Kidney (tissue), 14 donors: ENCODE measurements around the gene STX10. TPM values are rescaled to one million over a fixed set of nuclear protein-coding genes. Genes with fewer than 3 reads are reported as not detected.

Experiments used
- DNase-seq, 5 donors: peaks; one replicate each; pipeline ENCODE4 v3.0.0-alpha.2; 2013 to 2020
- FAIRE-seq: peaks from 2 replicates; lab custom pipeline; 2012; peaks lifted over from hg19 to GRCh38; lab: Jason Lieb, UNC
- H3K27ac ChIP-seq, 2 donors: one replicate each; pipeline ENCODE4 v1.7.0; 2013; ENCODE audit warnings: low read depth in 2 of 2, low read length in 2 of 2, inconsistent platforms in 1 of 2
- H3K27me3 ChIP-seq: one replicate; pipeline ENCODE4 v1.7.1; 2013; ENCODE audit warnings: low read length, inconsistent platforms; ENCODE audit not compliant: control insufficient read depth, insufficient read depth
- H3K36me3 ChIP-seq, 3 donors: one replicate each; pipeline versions ENCODE4 v1.7.0 to v1.7.1; 2013; ENCODE audit warnings: low read length in 3 of 3, control low read depth in 1 of 3, inconsistent platforms in 1 of 3; ENCODE audit not compliant: insufficient read depth in 3 of 3, control insufficient read depth in 2 of 3
- H3K4me1 ChIP-seq, 3 donors: one replicate each; pipeline versions ENCODE4 v1.7.0 to v1.7.1; 2013; ENCODE audit warnings: low read length in 3 of 3, inconsistent platforms in 1 of 3, low read depth in 1 of 3; ENCODE audit not compliant: control insufficient read depth in 2 of 3, insufficient read depth in 2 of 3
- H3K4me3 ChIP-seq, 3 donors: one replicate each; pipeline versions ENCODE4 v1.7.0 to v1.8.1; 2013; ENCODE audit warnings: low read length in 3 of 3, control low read depth in 1 of 3, inconsistent platforms in 1 of 3
- H3K9ac ChIP-seq, 3 donors: one replicate each; pipeline versions ENCODE4 v1.7.0 to v1.7.1; 2013; ENCODE audit warnings: low read length in 3 of 3, control low read depth in 1 of 3, inconsistent platforms in 1 of 3
- H3K9me3 ChIP-seq, 3 donors: one replicate each; pipeline versions ENCODE4 v1.7.0 to v1.7.1; 2013; ENCODE audit warnings: low read length in 3 of 3, control low read depth in 1 of 3, inconsistent platforms in 1 of 3; ENCODE audit not compliant: control insufficient read depth in 2 of 3, insufficient read depth in 1 of 3
- intact Hi-C: fragments of 100-400 bp; cut with DNase I; formaldehyde crosslinking; loops from one replicate; pipeline ENCODE4 v1.11.1; 2022
- polyA plus RNA-seq: library from polyadenylated mRNA; stranded (reverse); fragments of 350-450 nt; fragmentation: Illumina TruSeq; extraction: RNeasy Lipid Tissue Mini Kit (QIAGEN cat#74804); gene quantifications from one replicate; pipeline ENCODE4 v1.2.3, GENCODE V29; 2014; ENCODE audit warnings: low read depth, low replicate concordance; ENCODE audit not compliant: insufficient read depth
- total RNA-seq: library from RNA; stranded (reverse); fragmentation: NEBNext Ultra II Directional; extraction: Animal tissue kit (Norgen Biotek cat#: 25700); gene quantifications from one replicate; pipeline ENCODE4 v1.2.1, GENCODE V29; 2021
- TF ChIP-seq, protein P1 (sequence below): IDR thresholded peaks from 3 replicates; pipeline ENCODE4 v1.5.1; 2012; ENCODE audit warnings: mild to moderate bottlenecking, moderate library complexity, borderline replicate concordance; ENCODE audit not compliant: insufficient read depth; ENCODE audit errors: extremely low read depth
- donor health status: control.
- donor health status: control.
- donor health status: control.
- donor health status: control.
- donor health status: control.
- donor health status: DM: yes; HTN: yes; CAD: no.
- donor health status: Normal renal cell carcinoma (clear cell type).

The STX10 gene
- total and polyA plus RNA-seq, 2 donors from 2014 or later, result 39.5 to 52.9 TPM

DNA sequence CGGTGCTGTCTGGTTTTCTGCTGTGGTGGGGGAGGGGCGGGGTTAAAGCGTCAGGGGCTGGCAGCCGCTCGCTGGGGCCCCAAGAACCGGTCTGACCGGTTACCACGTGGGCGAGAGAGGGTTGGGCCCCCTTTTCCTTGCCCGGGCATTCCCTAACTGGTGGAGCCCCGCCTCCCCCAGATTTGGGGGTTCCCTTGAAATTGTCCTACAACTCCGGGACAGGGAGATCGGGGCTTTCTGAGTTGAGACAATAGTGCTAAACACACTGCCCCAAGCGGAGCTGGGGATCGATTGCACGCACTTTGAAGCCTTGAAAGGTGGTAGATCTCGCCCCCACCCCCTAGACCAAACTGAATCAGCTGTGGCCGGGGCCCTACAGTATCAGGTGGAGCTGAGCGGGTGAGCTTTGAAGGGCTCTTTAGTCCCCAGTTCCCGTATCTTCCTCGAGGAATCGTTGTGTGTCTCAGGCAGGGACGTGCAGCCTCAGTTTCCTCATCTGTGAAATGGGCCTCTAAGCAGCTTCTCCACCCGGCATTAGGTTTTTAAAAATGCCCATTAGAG lies 4.8 kb upstream of the STX10 start:
- intact Hi-C loops, result no loop called here
- H3K9ac ChIP-seq, result peak overlapping the region; percentile 83 to 99 (median 93)

DNA sequence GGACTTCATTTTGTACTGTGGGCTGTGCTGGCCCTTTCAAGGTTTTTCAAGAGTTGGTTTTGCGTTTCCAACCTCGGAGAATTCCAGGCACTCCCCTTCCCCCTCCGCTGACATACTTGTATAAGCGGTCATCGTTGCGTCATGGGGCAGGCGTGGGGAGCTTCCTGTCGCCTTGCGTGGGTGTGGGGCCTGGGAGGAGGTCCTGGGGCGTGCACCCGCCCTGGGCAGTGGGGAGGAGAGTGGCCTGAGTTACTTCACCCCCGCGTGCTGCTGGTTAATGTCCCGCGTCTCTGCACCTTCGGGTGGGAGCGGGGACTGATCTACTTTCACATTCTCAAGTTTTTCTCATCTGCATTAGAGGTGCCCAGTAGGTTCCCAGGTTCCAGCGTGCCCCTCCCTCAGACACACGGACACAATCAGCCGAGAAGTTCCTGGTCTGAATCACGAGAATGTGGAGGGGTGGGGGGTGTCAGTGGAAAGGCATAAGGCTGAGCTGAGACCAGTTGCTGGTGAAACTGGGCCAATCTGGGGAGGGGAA lies 4.1 kb upstream of the STX10 start:
- FAIRE-seq (no peak), DNase-seq (peak; percentile 89 to 99 (median 93))
- intact Hi-C loops, result no loop called here
- Histone ChIP-seq H3K27me3 (no peaks in the 10 kb centered on the region), H3K27ac (peak overlapping the region; percentile 98), H3K4me1 (peaks cover 0 to 10% (median 0%) of the 10 kb centered on the region in 3 donors), H3K9ac (peak overlapping the region; percentile 83 to 99 (median 93)), H3K4me3 (peak overlapping the region; percentile 89 to 99 (median 95)), H3K9me3 (no peaks in the 10 kb centered on the region), H3K36me3 (no peaks in the 10 kb centered on the region)
- TF ChIP-seq, protein P1, sequence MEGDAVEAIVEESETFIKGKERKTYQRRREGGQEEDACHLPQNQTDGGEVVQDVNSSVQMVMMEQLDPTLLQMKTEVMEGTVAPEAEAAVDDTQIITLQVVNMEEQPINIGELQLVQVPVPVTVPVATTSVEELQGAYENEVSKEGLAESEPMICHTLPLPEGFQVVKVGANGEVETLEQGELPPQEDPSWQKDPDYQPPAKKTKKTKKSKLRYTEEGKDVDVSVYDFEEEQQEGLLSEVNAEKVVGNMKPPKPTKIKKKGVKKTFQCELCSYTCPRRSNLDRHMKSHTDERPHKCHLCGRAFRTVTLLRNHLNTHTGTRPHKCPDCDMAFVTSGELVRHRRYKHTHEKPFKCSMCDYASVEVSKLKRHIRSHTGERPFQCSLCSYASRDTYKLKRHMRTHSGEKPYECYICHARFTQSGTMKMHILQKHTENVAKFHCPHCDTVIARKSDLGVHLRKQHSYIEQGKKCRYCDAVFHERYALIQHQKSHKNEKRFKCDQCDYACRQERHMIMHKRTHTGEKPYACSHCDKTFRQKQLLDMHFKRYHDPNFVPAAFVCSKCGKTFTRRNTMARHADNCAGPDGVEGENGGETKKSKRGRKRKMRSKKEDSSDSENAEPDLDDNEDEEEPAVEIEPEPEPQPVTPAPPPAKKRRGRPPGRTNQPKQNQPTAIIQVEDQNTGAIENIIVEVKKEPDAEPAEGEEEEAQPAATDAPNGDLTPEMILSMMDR, result no peak

More for the DNA sequence above, 4.8 kb upstream of the STX10 start:
- no peaks in the 10 kb centered on the region for H3K27me3 ChIP-seq
- H3K27ac ChIP-seq, result peak overlapping the region; percentile 98
- H3K4me1 ChIP-seq, result peaks cover 0 to 7% (median 0%) of the 10 kb centered on the region in 3 donors
- no peaks in the 10 kb centered on the region for H3K36me3 ChIP-seq
- FAIRE-seq (no peak), DNase-seq (peak; percentile 92 to 96 (median 95))
- peak overlapping the region; percentile 89 to 99 (median 95) for H3K4me3 ChIP-seq
- TF ChIP-seq, protein P1, result peak; percentile 3
- no peaks in the 10 kb centered on the region for H3K9me3 ChIP-seq

DNA sequence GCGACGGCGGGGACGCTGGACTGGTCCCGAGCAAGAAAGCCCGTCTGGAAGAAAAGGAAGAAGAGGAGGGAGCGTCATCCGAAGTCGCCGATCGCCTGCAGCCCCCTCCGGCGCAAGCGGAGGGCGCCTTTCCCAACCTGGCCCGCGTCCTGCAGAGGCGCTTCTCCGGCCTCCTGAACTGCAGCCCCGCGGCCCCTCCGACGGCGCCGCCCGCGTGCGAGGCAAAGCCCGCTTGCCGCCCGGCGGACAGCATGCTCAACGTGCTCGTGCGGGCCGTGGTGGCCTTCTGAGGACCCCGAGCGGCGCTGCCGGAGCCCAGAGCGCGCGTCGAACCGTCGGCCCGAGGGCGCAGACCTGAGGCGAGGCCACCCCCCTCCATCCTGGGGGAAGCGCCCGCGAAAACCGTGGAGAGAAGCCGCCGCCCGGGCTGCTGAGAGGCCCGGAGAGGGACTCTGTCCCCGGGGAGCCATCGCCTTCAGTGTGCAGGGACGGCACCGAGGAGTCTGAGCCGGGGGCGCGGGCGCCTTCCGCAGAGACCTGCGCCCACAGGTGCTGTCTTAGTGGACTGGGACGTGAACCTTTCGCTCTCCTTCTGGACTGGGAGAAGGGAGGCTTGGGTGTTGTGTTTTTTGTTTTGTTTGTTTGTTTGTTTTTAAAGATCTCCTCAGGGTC lies 3.5 kb upstream of the STX10 start:
- Histone ChIP-seq H3K27me3 (no peaks in the 10 kb centered on the region), H3K9me3 (no peaks in the 10 kb centered on the region), H3K9ac (peak overlapping the region; percentile 83 to 99 (median 93)), H3K27ac (peak overlapping the region; percentile 98), H3K4me3 (peak overlapping the region; percentile 89 to 99 (median 95)), H3K36me3 (no peaks in the 10 kb centered on the region), H3K4me1 (peaks cover 0 to 12% (median 0%) of the 10 kb centered on the region in 3 donors)
- FAIRE-seq (no peak), DNase-seq (peak; percentile 53 to 92 (median 72))
- intact Hi-C loops, result no loop called here
- TF ChIP-seq, protein P1, result no peak
